CD4-positive, alpha-beta T cell treated with Interferon gamma for 1 hour (primary cell): Measurements from ENCODE around the gene RMDN2.
A peak's percentile ranks its signal among the peaks of the same experiment; 100 is the strongest.
"Not testable (repeated sequence)": the region's sequence is repeated elsewhere in the genome, so short reads cannot be mapped to it uniquely, and the experiment has no call there.

Source experiments
- DNase-seq: peaks from one replicate; pipeline ENCODE4 v3.0.0-alpha.2; 2020

RMDN2 gene

GRCh38 chr2:37934591-37935513, 9.8 kb downstream of the RMDN2 start:
- no peak for DNase-seq

GRCh38 chr2:37937568-37937967, 12.5 kb downstream of the RMDN2 start:
- not testable (repeated sequence) for DNase-seq

GRCh38 chr2:37941267-37941666, 16.2 kb downstream of the RMDN2 start:
- DNase-seq = not testable (repeated sequence)

GRCh38 chr2:37944268-37944667, 19.2 kb downstream of the RMDN2 start:
- no peak for DNase-seq

- no peak for DNase-seq
Observed at GRCh38 chr2:37947306-37947705, 22.2 kb downstream of the RMDN2 start.

GRCh38 chr2:37962018-37962739, 37.1 kb downstream of the RMDN2 start:
- DNase-seq = not testable (repeated sequence)

- not testable (repeated sequence) for DNase-seq
Observed at GRCh38 chr2:37962740-37963121, 37.6 kb downstream of the RMDN2 start.

GRCh38 chr2:37963901-37964300, 38.8 kb downstream of the RMDN2 start:
- DNase-seq = not testable (repeated sequence)

- no peak for DNase-seq
Observed at GRCh38 chr2:37966326-37966725, 41.2 kb downstream of the RMDN2 start.

GRCh38 chr2:37969731-37970130, 44.6 kb downstream of the RMDN2 start:
- no peak for DNase-seq

- no peak for DNase-seq
Observed at GRCh38 chr2:37971971-37972370, 46.9 kb downstream of the RMDN2 start.

GRCh38 chr2:37973615-37974353, 48.7 kb downstream of the RMDN2 start:
- DNase-seq = no peak

GRCh38 chr2:37975808-37976207, 50.7 kb downstream of the RMDN2 start:
- DNase-seq = no peak

- no peak for DNase-seq
Observed at GRCh38 chr2:37976411-37976810, 51.3 kb downstream of the RMDN2 start.

- DNase-seq = peak; percentile 40
Observed at GRCh38 chr2:37982147-37982582, 57.1 kb downstream of the RMDN2 start.

GRCh38 chr2:37982847-37983246, 57.8 kb downstream of the RMDN2 start:
- DNase-seq = no peak

GRCh38 chr2:37983719-37984118, 58.6 kb downstream of the RMDN2 start:
- DNase-seq = no peak

GRCh38 chr2:37984176-37984575, 59.1 kb downstream of the RMDN2 start:
- no peak for DNase-seq

GRCh38 chr2:37984589-37984988, 59.5 kb downstream of the RMDN2 start:
- DNase-seq = no peak

GRCh38 chr2:37985333-37985732, 60.2 kb downstream of the RMDN2 start:
- DNase-seq = no peak

- no peak for DNase-seq
Observed at GRCh38 chr2:37987098-37987775, 62.1 kb downstream of the RMDN2 start.

GRCh38 chr2:37992601-37993000, 67.5 kb downstream of the RMDN2 start:
- DNase-seq = no peak

GRCh38 chr2:37993143-37993542, 68.1 kb downstream of the RMDN2 start:
- DNase-seq = no peak
